ENCODE data around the gene SP3.

GRCh38 chr2:173984866-173985604 is 19.9 kb upstream of the SP3 start:
- no peak for TF ChIP-seq POLR2A (IDR thresholded peaks at IDR 0.05)
- TF ChIP-seq CTCF (IDR thresholded peaks at IDR 0.05 in 8 of 11, conservative IDR thresholded peaks at IDR 0.05 in 3 of 11): no peak
- TF ChIP-seq POLR2AphosphoS5 (IDR thresholded peaks at IDR 0.05): no peak
